ENCODE measurements around the gene CTNND2.

GRCh38 chr5:11302663-11303062 is 601.6 kb downstream of the CTNND2 start:
- no peak for TF ChIP-seq BRCA1 (IDR thresholded peaks at IDR 0.05; ENCODE audit: low read depth, low read length)
- TF ChIP-seq, protein P1, sequence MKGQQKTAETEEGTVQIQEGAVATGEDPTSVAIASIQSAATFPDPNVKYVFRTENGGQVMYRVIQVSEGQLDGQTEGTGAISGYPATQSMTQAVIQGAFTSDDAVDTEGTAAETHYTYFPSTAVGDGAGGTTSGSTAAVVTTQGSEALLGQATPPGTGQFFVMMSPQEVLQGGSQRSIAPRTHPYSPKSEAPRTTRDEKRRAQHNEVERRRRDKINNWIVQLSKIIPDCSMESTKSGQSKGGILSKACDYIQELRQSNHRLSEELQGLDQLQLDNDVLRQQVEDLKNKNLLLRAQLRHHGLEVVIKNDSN (IDR thresholded peaks at IDR 0.05; ENCODE audit: borderline replicate concordance, extremely low read length, insufficient read depth, low read depth, low read length) = no peak
- TF ChIP-seq, protein P2, sequence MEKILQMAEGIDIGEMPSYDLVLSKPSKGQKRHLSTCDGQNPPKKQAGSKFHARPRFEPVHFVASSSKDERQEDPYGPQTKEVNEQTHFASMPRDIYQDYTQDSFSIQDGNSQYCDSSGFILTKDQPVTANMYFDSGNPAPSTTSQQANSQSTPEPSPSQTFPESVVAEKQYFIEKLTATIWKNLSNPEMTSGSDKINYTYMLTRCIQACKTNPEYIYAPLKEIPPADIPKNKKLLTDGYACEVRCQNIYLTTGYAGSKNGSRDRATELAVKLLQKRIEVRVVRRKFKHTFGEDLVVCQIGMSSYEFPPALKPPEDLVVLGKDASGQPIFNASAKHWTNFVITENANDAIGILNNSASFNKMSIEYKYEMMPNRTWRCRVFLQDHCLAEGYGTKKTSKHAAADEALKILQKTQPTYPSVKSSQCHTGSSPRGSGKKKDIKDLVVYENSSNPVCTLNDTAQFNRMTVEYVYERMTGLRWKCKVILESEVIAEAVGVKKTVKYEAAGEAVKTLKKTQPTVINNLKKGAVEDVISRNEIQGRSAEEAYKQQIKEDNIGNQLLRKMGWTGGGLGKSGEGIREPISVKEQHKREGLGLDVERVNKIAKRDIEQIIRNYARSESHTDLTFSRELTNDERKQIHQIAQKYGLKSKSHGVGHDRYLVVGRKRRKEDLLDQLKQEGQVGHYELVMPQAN (conservative IDR thresholded peaks at IDR 0.05) = no peak
- TF ChIP-seq, protein P3, sequence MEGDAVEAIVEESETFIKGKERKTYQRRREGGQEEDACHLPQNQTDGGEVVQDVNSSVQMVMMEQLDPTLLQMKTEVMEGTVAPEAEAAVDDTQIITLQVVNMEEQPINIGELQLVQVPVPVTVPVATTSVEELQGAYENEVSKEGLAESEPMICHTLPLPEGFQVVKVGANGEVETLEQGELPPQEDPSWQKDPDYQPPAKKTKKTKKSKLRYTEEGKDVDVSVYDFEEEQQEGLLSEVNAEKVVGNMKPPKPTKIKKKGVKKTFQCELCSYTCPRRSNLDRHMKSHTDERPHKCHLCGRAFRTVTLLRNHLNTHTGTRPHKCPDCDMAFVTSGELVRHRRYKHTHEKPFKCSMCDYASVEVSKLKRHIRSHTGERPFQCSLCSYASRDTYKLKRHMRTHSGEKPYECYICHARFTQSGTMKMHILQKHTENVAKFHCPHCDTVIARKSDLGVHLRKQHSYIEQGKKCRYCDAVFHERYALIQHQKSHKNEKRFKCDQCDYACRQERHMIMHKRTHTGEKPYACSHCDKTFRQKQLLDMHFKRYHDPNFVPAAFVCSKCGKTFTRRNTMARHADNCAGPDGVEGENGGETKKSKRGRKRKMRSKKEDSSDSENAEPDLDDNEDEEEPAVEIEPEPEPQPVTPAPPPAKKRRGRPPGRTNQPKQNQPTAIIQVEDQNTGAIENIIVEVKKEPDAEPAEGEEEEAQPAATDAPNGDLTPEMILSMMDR (IDR thresholded peaks at IDR 0.05 in 2 of 3, conservative IDR thresholded peaks at IDR 0.05 in 1 of 3; ENCODE audit: control insufficient read depth in 2 of 3, extremely low read depth in 1 of 3, insufficient read depth in 1 of 3, low read depth in 3 of 3, low read length in 3 of 3) = no peak
- TF ChIP-seq CHD2 (IDR thresholded peaks at IDR 0.05; ENCODE audit: borderline replicate concordance, low read depth, low read length) = no peak
- TF ChIP-seq NRF1 (conservative IDR thresholded peaks at IDR 0.05; ENCODE audit: low read depth, low read length) = no peak
- no peak for TF ChIP-seq SUZ12 (IDR thresholded peaks at IDR 0.05; ENCODE audit: unreplicated experiment)
- TF ChIP-seq TCF12 (IDR thresholded peaks at IDR 0.05; ENCODE audit: low read depth, low read length) = no peak
- TF ChIP-seq CBX5 (IDR thresholded peaks at IDR 0.05; ENCODE audit: low read depth) = no peak
- no peak for TF ChIP-seq ZNF274 (IDR thresholded peaks at IDR 0.05; ENCODE audit: insufficient read depth, insufficient read length)

Measured in GM12878 (cell line).